PC-9 (cell line): ENCODE data around the gene LAGE3.

ENCODE experiments used
- CTCF ChIP-seq: fragments of 200-600 bp; sonication (generic); conservative IDR thresholded peaks from 2 replicates; pipeline ENCODE4 v1.6.1; 2017; ENCODE audit warnings: mixed run types, antibody characterized with exemption, mild to moderate bottlenecking, moderate library complexity
- EZH2 ChIP-seq: fragments of 200-600 bp; sonication (generic); IDR thresholded peaks from 2 replicates; pipeline ENCODE4 v1.8.0; 2017; ENCODE audit warnings: antibody characterized with exemption, low read depth

DNA sequence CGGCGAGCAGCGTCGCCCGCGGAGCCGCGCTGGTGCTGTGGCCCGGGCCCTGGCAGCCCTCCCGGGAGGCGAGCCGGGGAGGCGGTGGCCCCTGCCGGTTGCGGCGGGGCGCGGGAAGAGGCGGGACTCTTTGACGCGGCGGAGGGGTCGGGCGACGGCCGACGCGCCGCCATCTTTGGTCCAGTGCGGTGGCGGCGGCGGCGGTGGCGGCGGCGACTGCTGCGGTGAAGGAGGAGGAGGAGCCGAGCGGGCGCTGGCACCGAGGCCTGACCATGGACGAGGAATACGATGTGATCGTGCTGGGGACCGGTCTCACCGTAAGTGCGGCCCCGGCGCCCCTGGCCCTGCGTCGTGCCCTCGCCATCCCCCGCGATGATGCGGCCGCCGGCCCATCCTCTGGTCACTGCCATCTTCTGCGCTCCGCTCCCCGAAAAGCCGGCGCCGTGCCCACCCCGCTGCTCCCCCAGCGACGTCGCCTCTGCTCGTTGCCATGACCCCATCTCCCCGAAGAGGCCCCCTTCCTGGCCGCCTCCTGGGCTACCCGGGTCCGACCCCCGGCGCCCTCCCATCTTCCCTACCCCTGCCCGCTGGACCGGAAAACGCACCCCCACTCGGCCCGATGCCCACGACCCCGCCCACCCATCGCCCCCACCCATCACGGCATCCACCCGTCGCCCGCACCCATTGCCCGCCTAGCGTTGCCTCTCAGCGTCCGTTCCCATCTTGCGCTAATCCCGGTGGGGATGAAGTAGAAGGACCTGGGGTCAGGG lies 41.9 kb downstream of the LAGE3 start, which contains the start of gene GDI1:
- no peak for TF ChIP-seq CTCF
- TF ChIP-seq EZH2, result no peak
